Hair follicle dermal papilla cell (primary cell): ENCODE data around the gene TMEM121. TPM values are rescaled to one million over a fixed set of nuclear protein-coding genes. Genes with fewer than 3 reads are reported as not detected.

ENCODE experiments used
- total RNA-seq: library from RNA; depleted of rRNA; stranded (reverse); fragments of >200 nt; gene quantifications from 2 replicates; pipeline ENCODE4 v1.2.3, GENCODE V29; 2012

The TMEM121 gene
- 5.8 and 7.6 TPM in 2 replicates for total RNA-seq

DNA sequence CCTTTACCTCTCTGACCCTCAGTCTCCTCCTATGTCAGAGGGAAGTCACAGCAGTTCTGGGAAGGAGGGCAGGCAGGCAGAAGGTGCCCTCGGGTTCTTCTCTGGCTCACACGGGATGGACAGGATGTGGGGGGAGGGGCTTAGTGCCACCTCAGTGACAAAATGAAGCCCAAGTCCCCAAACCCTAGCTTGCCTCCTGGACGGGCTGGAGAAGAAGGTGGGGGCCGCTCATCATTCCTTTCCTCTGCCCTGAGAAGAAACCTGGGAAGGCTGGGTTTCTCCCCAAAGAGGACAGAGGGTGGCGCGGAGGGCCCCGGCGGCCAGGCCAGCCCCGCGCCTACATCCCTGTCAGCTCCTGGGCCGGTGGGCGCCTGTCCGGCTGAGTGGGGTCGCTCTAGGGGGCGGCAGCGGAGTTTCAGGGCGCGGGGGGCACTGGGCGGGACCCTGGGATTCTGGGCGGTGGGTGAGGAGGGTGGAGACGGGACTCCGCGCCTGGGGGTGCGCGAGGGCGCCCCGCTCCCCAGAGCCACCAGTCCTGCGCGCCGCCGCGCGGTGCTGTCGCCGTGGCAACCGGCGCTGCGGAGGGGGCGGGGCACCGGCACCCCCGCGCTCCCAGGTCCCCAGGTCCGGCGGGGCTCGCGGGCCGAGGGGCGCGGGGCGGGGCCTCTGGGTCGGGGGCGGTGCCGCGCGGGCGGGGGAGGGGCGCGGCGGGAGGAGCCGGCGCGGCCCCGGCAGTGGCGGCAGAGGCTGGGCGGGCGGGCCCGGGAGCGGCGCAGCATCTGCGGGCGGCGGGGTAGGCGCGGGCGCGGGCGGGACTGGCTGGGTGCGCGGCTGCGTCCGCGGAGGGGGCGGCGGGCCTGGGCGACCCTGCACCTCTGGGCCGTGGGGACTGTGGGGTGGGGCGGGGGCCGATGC, at the start of gene TMEM121:
TSS of gene TMEM121 (plus strand) at position 723 of the 915 bp plus-strand sequence. CDS start 2,252 bp downstream, outside the sequence.

GRCh38 chr14:105486163-105486973, 40.0 kb upstream of the TMEM121 start, which contains the start of gene CRIP1:
Gene CRIP1 (plus strand): TSS chr14:105486886. CDS start chr14:105487260, 374 bp downstream.

DNA sequence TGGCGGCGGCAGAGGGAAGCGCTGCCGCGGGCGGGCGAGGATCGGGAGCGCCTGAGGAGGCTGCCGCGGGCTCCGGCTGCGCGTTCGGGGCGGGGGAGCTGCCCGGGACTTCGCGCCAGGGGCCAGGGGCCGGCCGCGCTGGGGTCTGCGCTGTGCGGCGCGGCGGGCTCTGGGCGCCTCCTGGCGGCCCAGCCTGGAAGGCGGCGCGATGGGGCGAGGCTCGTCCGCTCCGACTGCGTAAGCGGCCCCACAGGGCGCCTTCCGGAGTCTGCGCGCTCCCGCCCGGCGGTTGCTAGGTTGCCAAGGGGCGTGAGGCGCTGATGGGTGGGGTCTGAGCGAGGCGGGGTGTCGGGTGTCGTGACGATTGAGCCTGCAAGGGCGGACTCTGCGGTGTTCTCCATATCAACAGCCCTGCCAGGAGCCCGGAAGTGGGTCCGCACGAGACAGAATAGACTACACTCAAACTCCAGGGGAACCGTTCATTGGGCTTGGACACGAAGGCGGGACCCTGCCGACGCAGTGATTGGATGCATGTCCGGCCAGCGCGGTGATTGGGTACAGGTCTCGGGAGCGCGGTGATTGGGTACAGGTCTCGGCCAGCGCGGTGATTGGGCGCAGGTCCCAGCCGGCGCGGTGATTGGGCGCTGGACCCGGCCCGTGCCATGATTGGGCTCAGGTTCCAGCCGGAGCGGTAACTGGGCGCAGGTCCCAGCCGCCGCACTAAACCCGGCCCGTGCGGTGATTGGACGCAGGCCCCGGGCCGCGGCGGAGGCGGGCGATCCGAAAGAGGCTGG, 35.6 kb upstream of the TMEM121 start, which contains the start of gene TEDC1:
TSS of gene TEDC1 (plus strand) at position 675 of the 794 bp plus-strand sequence. CDS start 130 bp downstream, outside the sequence.

Other genes starting within 250 kb of the TMEM121 start
- gene BRF1, start 225.6 kb upstream of the TMEM121 start, total RNA-seq: 47.9 and 48.2 TPM in 2 replicates
- 69.9 and 77.6 TPM in 2 replicates for gene PACS2, start 211.8 kb upstream of the TMEM121 start, total RNA-seq
- 0.36 and 0.49 TPM in 2 replicates for gene TEX22, start 128.0 kb upstream of the TMEM121 start, total RNA-seq
- gene MTA1, start 106.8 kb upstream of the TMEM121 start, total RNA-seq: 55.7 and 65.2 TPM in 2 replicates
- gene CRIP2, start 51.8 kb upstream of the TMEM121 start, total RNA-seq: 55.2 and 76.9 TPM in 2 replicates
- 13.1 and 26.5 TPM in 2 replicates for gene CRIP1, start 39.7 kb upstream of the TMEM121 start, total RNA-seq
- 2.6 and 4.0 TPM in 2 replicates for gene TEDC1, start 35.3 kb upstream of the TMEM121 start, total RNA-seq